GM18502 (cell line): Measurements from ENCODE around the gene RGN.
"Not testable (repeated sequence)": the region's sequence is repeated elsewhere in the genome, so short reads cannot be mapped to it uniquely, and the experiment has no call there.

Experiments
- ATAC-seq: cut with Tn5 transposase; IDR thresholded peaks from one replicate; pipeline ENCODE4 v1.9.1; 2021; ENCODE audit warnings: mild to moderate bottlenecking; ENCODE audit not compliant: unreplicated experiment, poor library complexity

Gene RGN

GRCh38 chrX:47078129-47079043 lies at the start of gene RGN:
RGN (plus strand) TSS chrX:47078443; CDS start chrX:47081145, 2,702 bp downstream.
- ATAC-seq: no peak

GRCh38 chrX:47030339-47030738 lies 47.9 kb upstream of the RGN start:
- ATAC-seq: no peak

- no peak for ATAC-seq
Observed at GRCh38 chrX:47047989-47048388, 30.3 kb upstream of the RGN start.

- ATAC-seq: no peak
Observed at GRCh38 chrX:47059142-47059874, 18.9 kb upstream of the RGN start.

- no peak for ATAC-seq
Observed at GRCh38 chrX:47060708-47061107, 17.5 kb upstream of the RGN start.

- ATAC-seq: no peak
Observed at GRCh38 chrX:47061238-47061919, 16.9 kb upstream of the RGN start.

GRCh38 chrX:47063179-47063578 lies 15.1 kb upstream of the RGN start:
- no peak for ATAC-seq

- no peak for ATAC-seq
Observed at GRCh38 chrX:47068214-47068613, 10.0 kb upstream of the RGN start.

GRCh38 chrX:47068720-47069119 lies 9.5 kb upstream of the RGN start:
- ATAC-seq: no peak

GRCh38 chrX:47080215-47080914 lies 2.1 kb downstream of the RGN start:
- no peak for ATAC-seq

GRCh38 chrX:47080915-47081236 lies 2.6 kb downstream of the RGN start:
- no peak for ATAC-seq

GRCh38 chrX:47091149-47091775 lies 13.0 kb downstream of the RGN start:
- ATAC-seq: no peak

- no peak for ATAC-seq
Observed at GRCh38 chrX:47093248-47093647, 15.0 kb downstream of the RGN start.

- ATAC-seq: no peak
Observed at GRCh38 chrX:47093860-47094259, 15.6 kb downstream of the RGN start.

GRCh38 chrX:47097018-47097417 lies 18.8 kb downstream of the RGN start:
- no peak for ATAC-seq

GRCh38 chrX:47098338-47099094 lies 20.3 kb downstream of the RGN start:
- ATAC-seq: no peak

- ATAC-seq: no peak
Observed at GRCh38 chrX:47101206-47101605, 23.0 kb downstream of the RGN start.

GRCh38 chrX:47110936-47111615 lies 32.8 kb downstream of the RGN start:
- ATAC-seq: not testable (repeated sequence)
